ENCODE data around the gene PRKCE.

PRKCE gene

DNA sequence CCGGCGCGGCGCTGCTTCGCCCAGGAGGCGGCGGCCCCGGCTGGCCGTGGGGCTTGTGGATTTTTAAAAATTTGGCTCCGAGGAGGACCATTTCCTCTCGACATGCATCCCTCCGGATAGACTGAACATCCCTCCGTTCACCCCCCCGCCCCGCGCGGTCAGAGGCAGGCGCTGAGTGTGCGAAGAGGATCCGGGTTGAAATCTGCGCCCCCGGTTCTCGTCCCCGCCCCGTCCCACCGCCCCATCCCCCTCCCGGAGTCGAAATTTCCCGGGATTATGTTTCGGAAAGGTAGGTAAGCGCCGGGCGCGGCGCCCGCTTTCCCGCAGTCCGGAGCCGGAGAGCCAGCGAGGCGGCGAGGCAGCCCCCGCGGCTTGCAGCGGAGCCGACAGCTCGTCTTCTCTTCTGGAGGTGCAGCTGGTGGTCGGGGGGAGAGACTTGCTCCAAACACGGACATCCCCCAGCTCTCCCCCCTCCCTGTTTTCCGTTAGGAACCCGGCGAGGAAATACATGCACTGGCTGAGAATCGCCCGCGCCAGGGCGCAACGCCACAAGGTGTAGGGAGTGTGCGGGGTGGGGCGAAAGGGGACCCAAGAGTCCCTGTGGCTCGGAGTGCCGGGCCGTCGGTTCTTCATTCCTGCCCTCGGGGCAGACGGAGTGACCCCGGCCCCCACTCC is at the start of gene PRKCE:
Gene PRKCE, plus strand, starts transcription at position 261 of the 675 bp plus-strand sequence.
- H3K4me3 ChIP-seq (ENCODE audit: low read depth, low read length), result peak within 1 kb of the TSS; percentile 60

DNA sequence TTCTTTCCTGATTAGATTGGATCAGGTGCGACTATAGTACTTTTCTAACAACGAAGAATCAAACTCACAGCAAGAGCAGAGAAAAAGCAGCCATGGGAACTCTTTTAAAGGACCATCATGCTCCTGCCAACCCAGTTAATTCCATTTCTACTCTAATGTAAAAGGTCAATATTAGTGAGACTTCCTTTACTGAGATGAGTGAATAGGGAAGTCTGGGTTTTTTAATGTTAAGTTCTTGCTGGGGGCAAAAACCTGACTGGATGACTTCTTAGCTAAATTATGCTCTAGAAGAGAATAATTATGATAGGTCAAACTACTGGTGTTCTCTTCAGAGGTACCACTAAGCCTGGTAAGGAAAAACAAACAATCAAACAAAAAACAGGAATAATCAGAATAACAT is 48.9 kb upstream of the PRKCE start:
- no peak overlapping the region for H3K4me3 ChIP-seq (ENCODE audit: low read depth, low read length)

DNA sequence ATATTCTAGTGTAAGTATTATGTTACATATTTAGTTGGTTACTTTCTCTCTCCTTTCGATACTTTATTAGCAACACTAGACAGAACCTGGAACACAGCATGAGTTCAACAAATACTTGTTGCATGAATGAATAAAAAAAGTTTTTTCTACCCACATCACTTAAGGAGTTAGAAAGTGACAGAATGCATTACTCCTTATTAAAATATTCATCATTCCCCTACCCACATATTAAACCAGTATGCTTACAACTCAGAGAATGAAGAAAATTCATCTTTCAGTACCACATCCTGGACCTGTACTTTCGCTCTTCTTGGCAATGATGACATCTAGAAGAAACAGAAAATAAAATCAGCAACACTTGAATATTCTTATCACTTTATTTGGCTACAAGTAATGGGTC is 46.4 kb upstream of the PRKCE start:
- no peak overlapping the region for H3K4me3 ChIP-seq (ENCODE audit: low read depth, low read length)

DNA sequence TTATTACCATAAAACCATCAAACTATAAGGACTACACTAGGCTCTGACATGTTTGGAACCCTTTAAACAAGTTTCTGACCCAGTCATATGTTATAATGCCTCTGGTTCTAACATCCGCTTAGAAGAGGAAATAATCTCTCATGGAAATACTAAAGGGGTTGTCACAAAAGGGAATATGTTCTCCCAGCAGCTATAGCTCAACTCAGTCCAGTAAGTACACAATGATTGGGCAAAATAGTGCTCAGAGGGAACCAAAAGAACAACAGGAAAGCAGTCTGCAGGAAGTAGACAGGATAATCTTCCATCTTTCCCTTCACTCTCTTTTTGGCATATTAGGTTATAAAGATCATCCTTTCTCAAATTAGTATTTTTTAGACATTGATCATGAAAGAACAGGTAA is 44.7 kb upstream of the PRKCE start:
- H3K4me3 ChIP-seq (ENCODE audit: low read depth, low read length), result no peak overlapping the region

DNA sequence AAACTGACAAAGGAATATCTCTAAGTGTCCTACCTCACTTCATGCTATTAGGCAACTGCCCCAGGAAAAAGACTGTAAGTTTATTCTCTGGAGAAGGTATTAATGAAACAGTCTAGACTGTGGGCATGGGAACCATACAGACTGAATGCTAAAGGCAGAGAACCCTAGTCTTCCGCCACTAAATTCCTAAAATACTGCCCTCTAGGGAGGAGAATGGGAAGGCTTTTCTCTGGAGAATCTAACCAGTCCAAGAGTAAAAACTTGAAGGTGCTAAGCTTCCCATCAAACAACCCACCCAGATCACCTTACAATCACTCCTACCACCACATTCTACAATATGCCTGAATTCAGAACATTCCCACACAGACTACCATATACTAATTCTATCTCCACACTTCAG is 43.8 kb upstream of the PRKCE start:
- no peak overlapping the region for H3K4me3 ChIP-seq (ENCODE audit: low read depth, low read length)

DNA sequence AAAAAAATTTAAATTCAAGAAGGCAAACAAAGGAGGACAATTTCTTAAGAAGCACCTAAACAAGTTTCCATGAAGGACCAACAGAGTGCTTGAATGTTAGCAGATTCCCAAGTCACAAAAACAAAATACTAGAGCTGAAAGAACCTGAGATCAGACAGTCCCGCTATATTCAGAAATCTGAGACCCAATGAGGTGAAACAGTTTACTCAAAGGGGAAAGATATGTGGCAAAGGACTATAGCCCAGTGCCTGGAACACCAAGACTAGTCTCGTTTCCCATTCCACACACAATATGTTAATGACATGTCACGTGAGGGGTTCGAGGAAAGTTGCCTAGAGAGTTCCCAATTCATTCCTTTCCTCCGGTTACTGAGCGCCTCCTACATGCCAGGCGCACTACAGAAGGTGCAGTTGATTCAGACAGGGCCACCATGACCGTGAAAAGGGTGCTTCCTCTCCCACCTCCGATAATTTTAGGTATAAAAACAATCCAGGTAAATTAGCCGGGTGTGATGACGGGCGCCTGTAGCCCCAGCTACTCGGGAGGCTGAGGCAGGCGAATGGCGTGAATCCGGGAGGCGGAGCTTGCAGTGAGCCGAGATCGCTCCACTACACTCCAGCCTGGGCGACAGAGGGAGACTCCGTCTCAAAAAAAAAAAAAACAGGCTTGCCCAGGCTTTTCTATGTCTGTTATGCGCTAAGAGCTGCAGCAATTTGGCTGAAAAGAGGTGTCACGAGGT is 41.0 kb upstream of the PRKCE start:
- H3K4me3 ChIP-seq (ENCODE audit: low read depth, low read length), result peak overlapping the region; percentile 76

DNA sequence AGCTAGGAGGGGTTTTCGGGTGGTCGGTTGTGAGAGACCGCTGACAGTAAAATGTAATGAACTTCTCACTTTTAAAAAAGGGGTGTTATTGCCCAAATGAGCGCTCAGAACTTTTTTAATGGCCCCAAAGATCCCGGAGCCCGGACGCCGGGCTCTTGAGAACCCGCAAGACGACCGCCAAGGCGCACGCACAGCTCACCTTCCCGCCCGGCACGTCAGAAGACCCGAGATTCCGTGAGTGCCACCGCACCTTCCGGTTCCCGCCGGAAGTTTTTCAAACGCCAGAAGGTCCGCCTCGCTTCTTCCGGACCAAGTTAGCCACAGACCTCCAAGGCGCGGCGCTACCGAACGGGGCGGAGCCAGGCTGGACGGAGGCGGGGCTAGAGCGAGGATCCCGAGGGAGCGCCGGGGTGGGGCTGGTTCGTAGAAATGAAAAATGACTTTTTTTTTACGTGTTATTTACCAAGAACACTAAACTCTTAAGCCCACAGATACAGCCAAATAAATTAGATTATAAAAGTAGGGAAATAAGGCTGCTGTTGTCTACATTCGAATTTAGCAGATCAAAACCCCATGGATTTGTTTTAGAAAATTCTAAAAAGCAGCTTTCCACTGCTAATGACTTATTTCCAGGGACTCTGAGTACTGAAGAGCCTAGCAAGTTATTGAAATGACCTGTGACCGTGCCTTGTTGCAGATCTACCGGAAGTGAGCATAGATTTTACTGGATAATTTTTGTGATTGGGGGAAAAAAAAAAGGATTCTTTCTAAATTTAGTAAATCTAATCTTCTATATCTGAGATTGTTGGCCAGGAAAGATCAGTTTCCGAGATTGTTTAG is 40.2 kb upstream of the PRKCE start, which contains the start of gene SRBD1:
Gene SRBD1, minus strand, starts transcription at position 248 of the 840 bp plus-strand sequence. CDS start 5,826 bp downstream, outside the sequence.
- peak within 1 kb of the TSS; percentile 76 for H3K4me3 ChIP-seq (ENCODE audit: low read depth, low read length)

DNA sequence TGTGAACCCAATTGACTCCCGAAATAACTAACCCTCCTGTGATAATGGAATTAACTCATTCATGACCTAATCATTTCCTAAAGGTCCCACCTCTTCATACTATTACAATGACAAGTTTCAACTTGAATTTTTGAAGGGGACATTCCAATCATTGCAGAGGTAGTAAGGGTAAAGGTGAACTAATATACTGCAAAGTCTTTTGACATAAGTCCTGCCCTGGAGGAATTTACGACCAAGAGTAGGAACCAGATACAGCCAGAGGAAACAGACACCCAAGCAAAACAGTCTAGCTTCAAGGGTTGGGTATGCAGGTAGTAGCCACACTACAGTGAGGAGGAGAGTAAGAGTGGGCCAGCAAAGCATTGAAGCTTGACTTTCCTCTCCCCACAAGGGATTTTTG is 39.2 kb upstream of the PRKCE start:
- H3K4me3 ChIP-seq (ENCODE audit: low read depth, low read length), result no peak overlapping the region

DNA sequence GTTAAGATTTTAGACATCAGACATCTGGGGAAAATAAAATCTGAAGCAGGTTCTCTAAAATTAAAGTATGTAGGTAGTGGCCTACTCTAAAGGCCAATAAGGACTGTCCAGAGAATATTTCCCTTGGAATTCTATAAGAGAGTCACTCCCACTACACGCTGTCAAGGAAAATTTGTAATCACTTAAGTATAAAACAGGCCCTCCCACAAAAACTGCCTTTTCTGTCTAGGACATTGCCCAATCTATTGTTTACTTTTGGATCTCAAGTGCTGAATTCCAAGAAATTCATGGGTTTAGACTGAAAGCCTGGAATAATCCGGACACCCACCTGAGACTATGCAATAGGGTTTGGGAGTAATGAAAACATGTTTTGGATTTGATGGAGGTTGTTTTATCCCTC is 38.7 kb upstream of the PRKCE start:
- H3K4me3 ChIP-seq (ENCODE audit: low read depth, low read length), result no peak overlapping the region

DNA sequence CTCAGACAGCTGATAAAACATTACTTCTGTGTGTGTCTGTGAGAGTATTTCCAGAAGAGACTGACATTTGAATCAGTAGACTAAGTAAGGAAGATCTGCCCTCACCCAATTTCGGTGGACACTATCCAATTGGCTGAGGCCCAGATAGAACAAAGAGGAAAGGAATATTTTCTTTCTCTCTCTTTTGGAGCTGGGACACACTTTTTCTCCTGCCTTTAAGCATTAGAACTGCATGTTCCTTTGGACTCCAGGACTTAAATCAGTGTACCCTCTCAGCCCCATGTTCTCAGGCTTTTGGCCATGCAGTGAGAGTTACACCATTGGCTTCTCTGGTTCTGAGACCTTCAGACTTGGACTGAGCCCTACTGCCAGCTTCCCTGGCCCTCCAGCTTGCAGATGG is 37.1 kb upstream of the PRKCE start:
- H3K4me3 ChIP-seq (ENCODE audit: low read depth, low read length), result no peak overlapping the region

DNA sequence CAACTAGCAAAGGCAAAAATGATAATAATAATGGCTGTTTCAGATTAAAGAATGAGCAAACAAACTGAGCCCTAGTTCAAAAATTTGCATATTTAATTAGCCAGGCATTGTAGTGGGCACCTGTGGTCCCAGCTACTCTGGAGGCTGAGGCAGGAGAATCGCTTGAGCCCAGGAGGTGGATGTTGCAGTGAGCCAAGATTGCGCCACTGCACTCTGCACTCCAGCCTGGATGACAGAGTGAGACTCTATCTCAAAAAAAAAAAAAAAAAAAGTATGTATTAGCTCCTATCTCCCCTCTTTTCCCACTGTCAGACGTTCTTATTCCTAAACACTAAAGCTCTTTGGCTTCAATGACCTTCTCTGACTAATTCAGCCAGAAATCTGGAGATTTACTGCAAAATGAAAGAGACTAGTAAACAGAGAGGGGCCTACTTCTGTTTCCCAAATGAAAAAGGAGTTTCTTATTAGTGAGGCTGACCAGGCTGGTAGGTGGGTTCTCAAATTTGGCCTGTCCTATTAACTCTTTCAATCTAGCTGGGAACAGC is 36.5 kb upstream of the PRKCE start:
- H3K4me3 ChIP-seq (ENCODE audit: low read depth, low read length), result no peak overlapping the region

DNA sequence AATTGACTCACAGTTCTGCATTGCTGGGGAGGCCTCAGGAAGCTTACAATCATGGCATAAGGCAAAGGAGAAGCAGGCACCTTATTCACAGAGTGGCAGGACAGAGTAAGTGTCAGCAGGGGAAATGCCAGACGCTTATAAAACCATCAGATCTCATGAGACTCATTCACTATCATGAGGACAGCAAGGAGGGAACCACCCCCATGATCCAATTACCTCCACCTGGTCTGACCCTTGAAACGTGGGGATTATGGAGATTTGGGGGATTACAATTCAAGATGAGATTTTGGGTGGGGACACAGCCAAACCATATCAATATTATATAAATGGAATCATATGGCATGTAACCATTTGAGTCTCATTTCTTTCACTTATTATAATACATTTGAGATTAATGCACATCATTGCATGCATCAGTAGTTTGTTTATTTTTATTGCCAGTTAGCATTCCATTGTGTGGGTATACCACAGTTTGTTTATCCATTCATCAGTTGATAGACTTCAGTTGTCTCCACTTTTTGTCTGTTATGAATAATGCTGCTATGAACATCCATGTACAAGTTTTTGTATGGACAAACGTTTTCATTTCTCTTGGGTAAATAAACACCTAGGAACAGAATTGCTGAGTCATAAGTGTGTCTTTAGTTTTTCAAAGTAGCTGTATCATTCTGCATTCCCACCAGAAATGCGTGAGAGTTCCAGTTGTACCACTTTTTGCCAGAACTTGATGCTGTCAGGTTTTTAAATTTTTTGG is 34.6 kb upstream of the PRKCE start:
- no peak overlapping the region for H3K4me3 ChIP-seq (ENCODE audit: low read depth, low read length)

DNA sequence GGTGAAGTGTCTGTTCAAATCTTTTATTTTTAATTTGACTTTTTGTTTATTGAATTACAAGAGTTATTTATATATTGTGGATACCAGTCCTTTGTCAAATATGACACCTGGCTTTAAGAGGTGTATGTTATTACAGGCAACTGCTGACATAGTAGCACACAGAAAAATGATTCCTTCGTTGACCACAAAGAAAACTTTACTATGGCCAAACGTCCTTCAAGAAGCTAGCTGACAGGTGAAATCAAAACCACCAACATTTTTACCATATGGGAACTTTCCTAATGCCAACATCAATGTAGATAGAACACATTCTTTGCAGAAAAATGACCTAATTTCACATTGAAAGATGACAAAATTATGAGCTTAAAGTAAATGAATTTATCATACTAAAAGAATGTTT is 34.0 kb upstream of the PRKCE start:
- no peak overlapping the region for H3K4me3 ChIP-seq (ENCODE audit: low read depth, low read length)

DNA sequence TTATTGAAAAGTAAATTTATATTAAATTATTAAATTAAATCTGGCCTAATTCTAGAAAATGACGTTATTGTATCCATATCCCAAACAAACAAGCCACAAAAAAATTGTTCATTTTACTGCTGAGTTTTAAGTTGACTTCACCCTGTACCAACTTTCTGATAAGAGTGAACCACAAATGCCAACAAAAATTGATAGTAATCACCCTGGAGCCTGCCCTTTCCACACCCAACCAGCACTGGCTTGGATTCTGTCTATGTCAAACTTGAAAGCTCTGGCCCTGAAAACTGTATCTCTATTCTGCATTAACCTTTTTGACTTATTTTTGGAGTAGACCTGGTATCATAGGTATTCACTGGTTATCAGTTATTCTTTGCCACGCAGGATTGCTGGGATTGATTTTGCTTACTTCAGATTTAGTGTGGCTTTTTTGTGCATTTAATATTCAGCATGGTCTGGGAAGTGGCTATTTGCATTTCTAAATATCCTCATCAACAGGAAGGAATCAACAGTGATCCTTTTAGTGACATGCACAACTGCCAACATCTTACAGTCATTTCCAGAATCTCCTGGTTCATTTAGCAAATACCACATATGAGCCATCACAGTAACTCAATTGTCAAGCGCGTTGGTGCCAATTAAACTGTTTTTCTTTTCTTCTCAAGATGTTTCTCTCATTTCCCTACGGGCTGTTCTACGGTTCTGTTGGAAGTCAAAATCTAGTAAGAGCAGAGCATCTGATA is 29.0 kb upstream of the PRKCE start:
- H3K4me3 ChIP-seq (ENCODE audit: low read depth, low read length), result no peak overlapping the region

DNA sequence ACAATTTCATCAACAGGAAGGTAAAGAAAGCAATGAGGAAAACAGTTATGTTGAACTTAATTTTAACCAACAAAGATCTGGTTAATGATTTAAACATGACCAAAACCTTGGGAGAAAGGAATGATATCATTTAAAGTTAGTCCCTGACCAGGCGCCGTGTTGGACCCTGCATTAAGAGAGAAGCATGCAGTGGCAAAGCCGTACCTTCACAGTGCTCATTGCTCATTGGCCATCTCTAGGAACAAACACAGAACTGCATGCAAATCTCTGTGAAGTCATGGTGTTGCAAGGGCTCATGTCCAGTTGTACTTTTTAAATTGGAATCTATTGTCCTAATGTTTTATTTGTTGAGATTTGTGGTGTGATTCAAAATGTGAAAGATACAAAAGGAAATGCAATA is 28.4 kb upstream of the PRKCE start:
- H3K4me3 ChIP-seq (ENCODE audit: low read depth, low read length), result no peak overlapping the region

DNA sequence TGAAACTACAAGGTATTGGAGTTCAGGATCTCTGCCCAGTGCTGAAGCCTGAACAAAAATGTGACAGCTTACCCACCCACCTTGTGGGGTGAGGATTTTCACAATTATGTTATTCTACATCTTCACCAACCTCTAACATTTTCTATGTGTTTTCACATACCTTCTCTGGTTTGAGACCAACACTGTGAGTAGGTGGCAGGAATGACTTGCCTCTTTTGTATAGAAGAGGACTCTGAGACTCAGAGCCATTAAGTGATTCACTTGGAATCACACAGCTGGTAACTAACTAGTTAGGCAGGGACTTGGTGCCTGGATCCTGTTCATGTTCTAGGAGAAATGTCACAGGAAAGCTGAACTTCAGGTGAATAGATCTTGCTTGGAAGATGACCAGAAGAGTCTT is 25.7 kb upstream of the PRKCE start:
- no peak overlapping the region for H3K4me3 ChIP-seq (ENCODE audit: low read depth, low read length)

DNA sequence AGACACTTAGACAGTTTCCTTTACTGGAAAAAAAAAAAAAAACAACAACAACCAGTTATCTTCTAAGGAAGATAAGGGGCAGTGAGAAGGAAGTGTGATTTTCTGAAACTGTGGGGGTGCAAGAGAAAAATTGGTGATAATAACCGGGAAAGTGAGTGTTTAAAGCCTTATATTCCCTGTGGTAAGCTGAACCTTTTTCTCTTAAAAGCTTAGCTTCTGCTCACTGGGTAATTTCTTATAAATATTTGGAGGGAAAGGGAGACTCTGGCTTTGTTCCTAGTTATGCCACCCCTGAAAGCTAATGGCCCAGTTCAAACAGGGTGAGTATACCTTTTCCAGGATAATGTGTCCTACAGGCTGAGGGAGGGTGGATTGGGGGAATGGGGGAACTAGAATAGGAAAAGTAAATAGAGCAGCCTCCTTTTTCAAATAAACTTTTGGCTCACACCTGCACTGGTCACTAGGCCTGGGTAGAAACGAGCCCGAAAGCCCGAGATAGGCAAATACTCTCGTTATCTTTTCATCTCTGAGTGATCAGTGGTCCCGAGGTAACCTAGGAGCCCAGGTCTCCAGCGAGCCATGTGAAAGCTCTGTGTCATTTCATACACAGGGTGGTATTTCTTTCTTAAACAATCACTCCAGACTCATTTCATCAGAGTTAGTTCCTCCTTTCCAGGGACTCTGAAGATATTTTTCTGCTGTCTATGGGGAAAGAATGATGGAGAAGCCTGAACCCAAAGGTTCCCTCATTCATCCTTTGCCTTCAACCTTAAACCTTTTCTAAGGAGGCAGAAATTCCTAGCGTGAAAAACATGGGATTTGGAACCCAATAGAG is 24.9 kb upstream of the PRKCE start:
- no peak overlapping the region for H3K4me3 ChIP-seq (ENCODE audit: low read depth, low read length)

DNA sequence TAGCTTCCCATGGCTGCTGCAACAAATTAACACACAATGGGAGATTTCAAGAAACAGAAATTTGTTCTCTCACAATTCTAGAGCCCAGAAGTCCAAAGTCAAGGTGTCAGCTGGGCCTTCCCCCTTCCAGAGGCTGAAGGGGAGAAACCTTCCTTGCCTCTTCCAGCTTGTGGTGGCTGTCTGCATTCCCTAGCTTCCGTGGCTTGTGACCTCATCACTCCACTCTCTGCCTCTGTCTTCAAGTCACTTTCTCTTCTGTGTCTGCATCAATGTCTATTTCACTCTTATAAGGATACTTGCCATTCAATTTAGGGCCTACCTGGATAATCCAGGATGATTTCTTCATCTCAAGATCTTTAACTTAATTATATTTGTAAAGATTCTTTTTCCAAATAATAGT is 23.6 kb upstream of the PRKCE start:
- no peak overlapping the region for H3K4me3 ChIP-seq (ENCODE audit: low read depth, low read length)

DNA sequence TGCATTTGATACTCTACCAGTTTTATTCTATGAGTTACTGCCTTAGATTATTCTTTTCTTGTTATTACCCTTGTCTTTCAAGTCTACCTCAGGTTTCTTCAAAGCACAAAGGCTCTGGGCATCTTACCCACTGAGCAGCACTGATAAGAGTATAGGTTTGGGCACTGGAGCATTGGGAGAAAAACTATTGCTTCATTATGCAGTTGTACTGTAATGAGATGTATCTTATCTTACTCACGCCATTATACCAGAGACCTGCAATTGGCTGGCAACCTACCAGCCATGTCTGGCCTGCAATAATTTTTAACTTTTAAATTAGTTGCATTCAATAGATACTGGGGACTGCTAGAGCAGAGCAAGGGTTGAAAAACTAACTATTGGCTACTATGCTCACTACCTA is 21.5 kb upstream of the PRKCE start:
- no peak overlapping the region for H3K4me3 ChIP-seq (ENCODE audit: low read depth, low read length)
